KOPT-K1 (cell line): Measurements from ENCODE around the gene ABCB9.
A peak's percentile ranks its signal among the peaks of the same experiment; 100 is the strongest.
"Not testable (repeated sequence)": the region's sequence is repeated elsewhere in the genome, so short reads cannot be mapped to it uniquely, and the experiment has no call there.

Experiments
- H3K27ac ChIP-seq: fragments of 200-600 bp; sonication (generic); 2 replicates; pipeline ENCODE4 v1.5.1; 2016; ENCODE audit warnings: antibody characterized with exemption, mild to moderate bottlenecking, low read depth, low read length; ENCODE audit not compliant: poor library complexity, severe bottlenecking
- H3K36me3 ChIP-seq: fragments of 200-600 bp; sonication (generic); 2 replicates; pipeline ENCODE4 v1.5.1; 2017; ENCODE audit warnings: antibody characterized with exemption, mild to moderate bottlenecking, low read length, moderate library complexity; ENCODE audit not compliant: insufficient read depth
- H3K9me3 ChIP-seq: fragments of 200-600 bp; sonication (generic); 2 replicates; pipeline ENCODE4 v1.5.1; 2017; ENCODE audit warnings: antibody characterized with exemption, low read length, mild to moderate bottlenecking; ENCODE audit not compliant: insufficient read depth, poor library complexity, severe bottlenecking

Gene ABCB9

DNA sequence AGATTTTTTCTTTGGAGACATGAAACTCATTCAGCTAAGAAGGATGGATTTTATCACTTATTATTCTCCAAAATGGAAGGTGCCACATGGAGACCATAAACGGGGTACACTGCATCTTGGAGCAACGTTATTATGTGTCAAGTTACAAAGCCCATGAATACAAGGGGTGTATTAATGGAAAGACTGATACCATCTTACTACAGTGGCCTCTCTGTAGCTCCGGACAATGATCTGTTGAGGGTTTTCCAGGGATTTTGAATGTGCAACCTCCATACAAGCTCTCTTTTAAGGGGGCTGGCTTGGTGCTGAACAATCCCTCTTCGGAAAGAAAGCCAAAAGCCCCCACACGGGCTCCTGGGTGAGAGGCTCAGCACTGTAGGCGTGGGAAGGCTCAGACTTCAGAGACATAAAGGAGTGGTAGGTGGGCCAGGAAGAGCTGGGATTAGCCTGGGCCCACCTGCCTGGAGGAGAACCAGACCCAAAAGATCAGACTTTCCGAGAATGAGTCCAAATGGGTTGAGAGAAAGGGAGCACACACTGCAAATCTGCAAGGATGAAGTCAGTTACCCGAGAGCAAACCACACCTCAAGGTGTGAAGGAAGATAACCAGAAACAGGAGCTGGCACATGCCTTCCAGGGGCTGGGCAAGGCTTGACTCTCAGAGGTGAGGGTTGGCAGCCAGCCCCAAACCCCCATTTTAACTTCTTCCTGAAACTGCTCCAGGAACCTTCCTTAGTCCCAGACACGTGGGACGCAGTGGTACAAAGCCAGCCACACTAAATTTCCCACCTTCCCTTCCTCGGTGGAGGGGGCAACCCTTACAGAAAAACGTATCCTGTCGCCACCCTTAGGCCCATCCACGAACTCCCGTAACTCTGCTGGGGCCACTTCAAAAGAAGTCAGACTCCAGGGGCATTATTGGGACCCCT lies 71.8 kb downstream of the ABCB9 start:
- peaks cover 6% of the 10 kb centered on the region; the same call in 1 of the 2 replicates for H3K36me3 ChIP-seq
- peak overlapping the region; percentile 87 for H3K27ac ChIP-seq

DNA sequence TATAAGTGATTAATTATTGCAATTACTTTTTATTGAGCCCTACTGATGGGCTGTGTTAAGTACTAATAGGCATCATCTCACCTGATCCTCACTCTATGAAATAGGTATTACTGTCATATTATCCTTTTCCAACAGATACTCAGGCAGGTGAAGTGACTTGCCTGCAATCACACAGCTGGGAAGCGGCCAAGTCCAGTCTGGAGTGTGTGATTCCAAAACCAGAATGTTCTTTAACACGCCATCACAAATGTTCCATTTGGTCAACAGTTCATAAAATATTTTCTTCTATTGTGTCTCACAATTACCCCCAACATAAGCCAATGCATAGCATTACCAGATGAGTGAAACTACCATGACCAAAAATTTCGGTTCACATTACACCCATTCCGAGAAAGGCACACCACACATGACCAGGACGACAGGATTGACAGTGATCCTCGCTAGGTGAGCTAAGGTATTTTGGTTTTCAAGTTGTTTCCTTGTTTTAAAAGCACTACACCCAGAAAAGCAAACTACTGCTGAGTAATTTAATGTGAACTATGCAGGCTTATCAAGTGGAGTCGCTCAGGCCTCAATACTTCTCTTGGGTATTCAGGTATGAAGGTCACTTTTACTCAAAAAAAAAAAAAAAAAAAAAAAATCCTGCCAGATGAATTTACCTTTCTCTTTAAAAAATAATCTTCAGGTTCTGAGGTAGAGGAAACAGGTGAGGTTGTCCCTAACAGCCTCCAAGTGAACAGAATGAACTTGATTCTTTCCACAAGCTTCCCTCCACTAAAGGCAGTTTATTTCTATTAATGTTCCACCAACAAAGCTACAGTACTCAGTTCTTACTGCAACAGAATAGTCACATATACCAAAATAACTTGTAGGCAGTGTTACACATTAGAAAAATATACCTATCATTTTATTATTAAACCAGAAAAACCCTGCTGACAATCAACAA lies 72.8 kb downstream of the ABCB9 start:
- Histone ChIP-seq H3K36me3 (peaks cover 6% of the 10 kb centered on the region; the same call in 1 of the 2 replicates), H3K27ac (peak overlapping the region; percentile 87), H3K9me3 (no peaks in the 10 kb centered on the region)

More for the DNA sequence above, 71.8 kb downstream of the ABCB9 start:
- H3K9me3 ChIP-seq, result no peaks in the 10 kb centered on the region

DNA sequence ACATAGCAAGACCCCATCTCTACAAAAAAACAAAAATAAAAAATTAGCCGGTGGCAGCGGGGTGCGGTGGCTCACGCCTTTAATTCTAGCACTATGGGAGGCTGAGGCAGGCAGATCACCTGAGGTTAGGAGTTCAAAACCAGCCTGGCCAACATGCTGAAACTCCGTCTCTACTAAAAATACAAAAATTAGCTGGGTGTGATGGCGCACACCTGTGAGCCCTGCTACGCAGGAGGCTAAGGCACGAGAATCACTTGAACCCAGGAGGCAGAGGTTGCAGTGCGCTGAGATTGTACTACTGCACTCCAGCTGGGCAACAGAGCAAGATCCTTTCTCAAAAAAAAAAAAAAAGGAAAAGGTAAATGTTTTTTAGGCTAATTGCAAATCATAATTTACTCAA lies 73.5 kb downstream of the ABCB9 start:
- H3K9me3 ChIP-seq, H3K36me3 ChIP-seq, H3K27ac ChIP-seq: not testable (repeated sequence)

DNA sequence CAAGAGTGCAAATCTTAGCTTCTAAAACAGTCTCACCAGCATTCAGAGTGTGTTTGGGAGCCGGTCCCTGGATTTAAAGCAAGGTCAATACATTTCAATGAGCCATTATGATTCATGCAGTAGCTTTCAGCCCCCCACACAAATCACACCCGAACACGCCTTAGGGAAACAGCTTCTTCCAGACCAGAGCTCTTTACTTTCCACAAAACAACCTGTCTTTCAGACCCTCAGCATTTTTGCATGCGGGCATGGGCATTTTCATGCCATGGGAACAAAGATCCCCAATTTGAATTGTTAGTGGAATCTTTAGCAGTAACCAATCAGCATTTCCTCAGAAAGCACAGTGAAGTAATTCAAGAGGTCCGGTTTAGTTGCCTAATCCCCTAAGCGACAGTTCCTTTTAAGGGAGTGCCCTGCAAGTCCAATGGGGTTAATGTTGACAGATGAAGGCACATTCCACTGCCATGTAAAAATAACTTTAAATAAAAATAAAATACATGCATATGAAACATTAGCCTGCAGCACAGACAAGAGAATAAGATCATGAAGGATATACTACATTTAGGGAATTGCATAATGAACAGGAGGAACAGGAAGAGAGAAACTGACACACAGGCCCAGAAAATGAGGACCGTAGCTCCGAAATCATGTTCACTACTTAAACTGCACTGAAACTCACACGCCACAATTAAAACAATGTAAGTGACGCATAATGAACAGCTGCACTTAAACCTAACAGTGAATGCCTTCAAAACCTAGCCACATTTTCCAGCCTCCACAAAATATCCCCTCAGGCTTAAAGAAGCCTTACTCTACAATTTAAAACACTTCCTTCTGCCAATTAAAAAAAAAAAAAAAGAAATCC lies 74.4 kb downstream of the ABCB9 start:
- Histone ChIP-seq H3K9me3 (no peaks in the 10 kb centered on the region), H3K36me3 (peaks cover 6% of the 10 kb centered on the region; the same call in 1 of the 2 replicates), H3K27ac (no peak overlapping the region)

DNA sequence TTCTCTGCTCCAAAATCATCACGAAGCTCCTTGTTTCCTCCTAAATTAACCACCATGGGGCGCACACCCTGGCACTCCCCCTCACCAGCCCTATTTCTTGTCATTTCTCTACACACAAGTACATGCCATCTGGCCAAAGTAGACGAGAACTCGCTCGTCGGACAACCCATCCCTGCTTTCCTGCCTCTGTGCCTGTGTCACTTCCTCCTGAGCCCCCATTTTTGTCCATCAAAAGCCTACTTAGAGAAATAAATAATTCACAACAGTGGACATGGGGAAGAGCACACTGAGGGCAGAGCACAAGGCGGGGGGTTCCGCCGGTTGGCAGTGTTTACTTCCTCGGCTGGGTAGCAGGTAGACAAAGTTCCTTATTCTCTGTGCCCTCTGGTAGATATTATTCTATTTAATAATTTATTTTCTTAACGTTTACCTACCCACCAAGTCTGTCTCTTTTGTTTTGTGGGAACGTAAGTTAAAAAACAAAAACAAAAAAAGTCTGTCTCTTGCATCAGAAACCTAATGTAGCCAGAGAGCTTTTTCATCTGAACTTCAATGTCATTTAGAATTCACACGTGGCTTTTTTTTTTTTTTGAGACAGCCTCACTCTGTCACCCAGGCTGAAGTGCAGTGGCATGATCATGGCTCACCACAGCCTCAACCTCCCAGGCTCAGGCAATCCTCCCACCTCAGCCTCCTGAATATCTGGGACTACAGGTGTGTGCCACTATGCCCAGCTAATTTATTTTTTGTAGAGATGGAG lies 76.3 kb downstream of the ABCB9 start:
- Histone ChIP-seq H3K9me3 (no peaks in the 10 kb centered on the region), H3K27ac (peak overlapping the region; percentile 10), H3K36me3 (peaks cover 6% of the 10 kb centered on the region; the same call in 1 of the 2 replicates)

DNA sequence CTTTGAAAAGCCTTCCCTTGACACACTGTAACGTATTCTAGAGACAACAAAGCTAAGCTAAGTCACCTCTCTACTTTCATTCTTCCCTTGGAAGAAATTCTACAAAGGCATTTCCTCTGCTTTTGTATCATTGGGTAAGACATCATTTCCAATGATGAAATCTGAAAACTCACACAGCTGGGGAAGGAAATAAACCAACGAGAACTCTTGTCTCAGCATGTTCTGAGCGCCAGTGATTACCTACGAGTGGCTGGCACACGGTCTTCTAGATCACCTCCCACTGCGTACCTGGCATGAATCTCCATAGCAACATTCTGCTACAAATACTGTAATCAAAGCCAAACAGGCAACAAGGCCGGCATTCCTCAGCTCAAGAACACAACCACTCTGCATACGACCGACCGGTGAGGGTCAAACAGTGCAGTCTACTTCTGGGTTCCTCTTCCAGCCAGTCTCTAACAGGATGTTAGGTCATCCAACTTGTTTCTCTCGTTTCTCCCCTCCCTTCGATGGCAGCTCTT lies 78.0 kb downstream of the ABCB9 start:
- Histone ChIP-seq H3K9me3 (peaks cover 6% of the 10 kb centered on the region), H3K36me3 (peaks cover 3% of the 10 kb centered on the region; the same call in 1 of the 2 replicates), H3K27ac (peak overlapping the region; percentile 48)

DNA sequence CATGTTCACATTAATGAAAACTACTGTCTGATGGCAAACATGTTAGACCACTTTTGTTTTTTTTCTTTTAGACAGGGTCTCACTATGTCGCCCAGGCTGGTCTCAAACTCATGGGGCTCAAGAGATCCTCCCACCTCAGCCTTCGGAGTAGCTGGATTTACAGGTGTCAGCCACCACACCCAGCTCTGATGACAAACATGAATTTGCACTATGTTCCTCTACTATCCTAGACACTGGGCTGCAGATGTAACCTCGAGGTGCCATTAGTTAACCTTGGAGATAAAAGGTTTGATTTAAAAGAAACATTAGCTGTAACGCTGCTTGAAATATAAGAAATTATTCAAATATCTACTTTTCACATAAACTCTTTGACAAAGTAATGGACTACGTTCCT lies 78.4 kb downstream of the ABCB9 start:
- H3K9me3 ChIP-seq, result peaks cover 6% of the 10 kb centered on the region
- H3K27ac ChIP-seq, result peak overlapping the region; percentile 48
- H3K36me3 ChIP-seq, result no peaks in the 10 kb centered on the region; the same call in 1 of the 2 replicates

DNA sequence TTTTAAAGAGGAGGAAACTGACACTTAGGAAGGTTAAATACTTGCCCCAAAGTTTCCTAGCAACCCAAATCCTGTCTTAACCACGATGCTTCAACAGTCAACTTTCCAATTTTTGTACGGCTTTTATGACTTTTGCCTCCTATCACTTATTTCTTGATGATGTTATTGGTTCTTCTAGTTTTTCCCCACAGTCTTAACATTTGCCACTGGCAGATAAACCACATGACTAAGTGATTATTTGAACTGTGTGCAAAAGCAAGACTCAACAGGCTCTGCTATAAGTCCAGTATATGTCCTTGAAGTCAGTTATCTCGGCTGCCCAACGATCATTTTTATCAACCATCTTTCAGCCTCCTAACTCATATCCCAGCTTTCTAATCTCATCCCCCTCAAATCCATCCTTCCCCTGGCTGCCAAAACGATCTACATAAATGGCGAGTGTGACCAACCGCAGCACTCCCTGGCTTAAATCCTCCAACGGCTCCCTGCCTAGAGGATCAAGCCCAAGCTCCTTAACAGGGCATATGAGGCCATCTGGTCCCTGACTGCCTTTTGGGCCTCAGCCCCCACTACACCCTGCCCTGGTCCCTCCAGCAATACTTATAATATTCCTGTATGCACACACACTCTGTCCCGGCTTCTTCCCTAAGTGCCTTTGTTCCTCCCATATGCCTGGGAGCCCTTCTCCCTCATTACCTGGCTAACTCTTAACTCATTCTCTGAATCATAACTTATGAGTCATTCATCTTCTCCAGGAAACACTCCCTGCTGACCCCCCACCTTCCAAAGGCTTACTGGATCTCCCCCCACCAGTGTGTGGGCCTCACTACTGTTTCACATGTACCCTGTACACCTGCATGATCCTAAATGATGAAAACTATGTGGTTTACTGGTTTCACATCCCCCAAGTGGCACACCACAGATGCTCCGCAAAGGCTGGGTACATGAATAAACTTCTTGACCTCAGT lies 79.1 kb downstream of the ABCB9 start:
- H3K9me3 ChIP-seq, result peaks cover 6% of the 10 kb centered on the region
- H3K27ac ChIP-seq, result peak overlapping the region; percentile 48
- no peaks in the 10 kb centered on the region for H3K36me3 ChIP-seq

DNA sequence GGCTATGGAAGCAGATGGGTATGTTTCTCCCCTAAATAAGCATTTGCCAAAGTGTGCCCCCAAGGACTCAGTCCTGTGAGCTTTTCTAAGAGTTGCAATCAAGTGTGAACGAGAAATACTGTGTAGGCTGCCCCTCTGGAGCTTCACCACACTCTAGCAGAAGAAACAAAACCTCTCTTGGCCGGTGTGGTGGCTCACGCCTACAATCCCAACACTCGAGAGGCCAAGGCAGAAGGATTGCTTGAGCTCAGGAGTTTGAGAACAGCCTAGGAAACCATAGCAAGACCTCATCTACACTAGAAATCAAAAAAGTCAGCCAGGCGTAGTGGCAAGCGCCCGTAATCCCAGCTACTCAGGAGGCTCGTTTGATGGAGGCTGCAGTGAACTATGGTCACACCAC lies 80.1 kb downstream of the ABCB9 start:
- H3K27ac ChIP-seq, result peak overlapping the region; percentile 6
- H3K36me3 ChIP-seq, result no peaks in the 10 kb centered on the region

DNA sequence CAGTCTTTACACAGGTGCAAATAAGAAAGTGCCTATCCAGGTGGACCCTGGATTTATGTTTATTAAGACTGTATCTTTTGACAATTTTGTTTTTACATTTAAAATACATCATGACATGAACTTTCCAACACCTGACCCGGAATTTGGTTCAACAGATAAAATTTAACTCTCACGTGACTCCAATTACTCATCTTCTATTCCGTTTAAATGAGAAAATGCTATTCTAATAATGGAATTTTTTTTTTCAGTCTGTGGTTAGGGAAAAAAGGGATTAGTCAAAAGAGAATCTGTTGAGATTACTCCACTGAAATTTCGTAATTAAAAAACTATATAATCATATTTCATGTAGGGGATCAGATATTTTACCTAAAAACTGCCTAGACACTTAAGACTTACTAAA lies 81.4 kb downstream of the ABCB9 start:
- peaks cover 6% of the 10 kb centered on the region for H3K9me3 ChIP-seq

More for the DNA sequence above, 80.1 kb downstream of the ABCB9 start:
- H3K9me3 ChIP-seq, result peaks cover 6% of the 10 kb centered on the region

DNA sequence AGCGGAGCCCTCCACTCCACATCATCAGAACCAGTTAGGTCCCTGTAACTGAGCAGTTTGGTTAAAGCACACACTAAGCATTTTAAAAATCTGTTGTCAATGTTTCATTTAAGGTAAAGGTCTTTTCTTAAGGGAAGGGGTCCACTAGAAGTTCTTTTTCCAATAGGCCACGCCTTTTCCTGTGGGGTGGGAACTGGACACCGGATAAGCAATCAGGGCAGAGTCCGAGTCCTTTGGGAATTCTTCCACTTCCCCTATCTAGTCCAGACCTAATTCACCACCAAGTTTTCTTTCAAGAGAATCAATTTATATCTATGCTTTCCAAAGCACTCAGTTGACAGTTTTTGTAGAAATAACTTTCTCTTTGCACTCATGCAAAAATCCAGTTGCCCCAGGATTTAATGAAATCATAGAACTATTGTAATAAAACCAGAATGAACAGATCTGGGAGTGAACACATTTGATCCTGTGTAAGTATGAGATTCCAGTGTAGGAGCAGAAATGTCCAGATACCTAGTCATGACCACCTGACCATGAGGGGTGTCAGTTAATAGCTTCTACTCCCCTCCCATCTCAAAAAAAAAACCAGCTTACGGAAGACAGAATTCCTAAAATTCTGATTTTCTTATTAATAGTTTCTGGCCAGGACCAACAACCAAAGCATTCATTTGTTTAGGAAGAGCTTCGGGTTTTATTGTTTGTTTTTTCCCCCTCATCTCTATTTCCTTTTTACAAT lies 82.0 kb downstream of the ABCB9 start:
- Histone ChIP-seq H3K9me3 (peaks cover 6% of the 10 kb centered on the region), H3K36me3 (peaks cover 8% of the 10 kb centered on the region; the same call in 1 of the 2 replicates), H3K27ac (no peak overlapping the region)

More for the DNA sequence above, 81.4 kb downstream of the ABCB9 start:
- no peak overlapping the region for H3K27ac ChIP-seq
- peaks cover 8% of the 10 kb centered on the region; the same call in 1 of the 2 replicates for H3K36me3 ChIP-seq

DNA sequence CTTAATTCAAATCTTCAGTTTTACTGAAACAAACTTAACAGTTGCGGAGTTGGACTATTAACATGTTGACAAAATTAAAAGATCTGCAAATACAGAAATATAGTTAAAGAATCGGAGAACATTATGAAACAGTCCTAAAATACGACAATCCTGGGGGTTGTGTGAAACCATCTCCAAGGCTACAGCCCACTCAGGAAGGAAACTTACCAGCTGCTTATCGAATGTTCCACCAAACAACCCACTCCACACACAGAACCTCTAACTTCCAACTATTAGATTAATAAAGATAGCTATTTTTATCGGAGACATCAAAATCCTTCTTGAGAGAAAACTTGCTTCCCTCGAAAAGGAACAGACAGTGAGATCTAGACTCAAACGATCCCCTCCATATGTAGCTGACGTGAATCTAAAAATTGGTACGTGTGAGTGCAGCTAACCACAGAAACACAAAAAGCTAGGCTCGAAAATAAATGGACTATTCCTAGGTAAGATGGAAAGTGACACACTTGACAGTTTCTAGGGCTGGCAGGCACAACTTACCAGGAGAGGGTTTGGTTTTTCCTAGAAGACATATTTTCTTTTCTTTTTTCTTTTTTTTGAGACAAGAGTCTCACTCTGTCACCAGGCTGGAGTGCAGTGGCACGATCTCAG lies 83.2 kb downstream of the ABCB9 start:
- peak overlapping the region; percentile 33 for H3K27ac ChIP-seq
- peaks cover 6% of the 10 kb centered on the region for H3K9me3 ChIP-seq
- H3K36me3 ChIP-seq, result peaks cover 16% of the 10 kb centered on the region; the same call in 1 of the 2 replicates
